Posterior cingulate gyrus (tissue), 11 donors: ENCODE results near the gene SP4.
A peak's percentile ranks its signal among the peaks of the same experiment; 100 is the strongest.

Experiments used
- DNase-seq, 10 donors: peaks; one replicate each; pipeline versions ENCODE4 v3.0.0 to v3.0.0-alpha.2; 2020 to 2021; ENCODE audit warnings: mixed read lengths in 3 of 10
- intact Hi-C: fragments of 100-400 bp; cut with DNase I; formaldehyde crosslinking; loops from one replicate; pipeline ENCODE4 v1.15.1; 2023

SP4 gene

DNA sequence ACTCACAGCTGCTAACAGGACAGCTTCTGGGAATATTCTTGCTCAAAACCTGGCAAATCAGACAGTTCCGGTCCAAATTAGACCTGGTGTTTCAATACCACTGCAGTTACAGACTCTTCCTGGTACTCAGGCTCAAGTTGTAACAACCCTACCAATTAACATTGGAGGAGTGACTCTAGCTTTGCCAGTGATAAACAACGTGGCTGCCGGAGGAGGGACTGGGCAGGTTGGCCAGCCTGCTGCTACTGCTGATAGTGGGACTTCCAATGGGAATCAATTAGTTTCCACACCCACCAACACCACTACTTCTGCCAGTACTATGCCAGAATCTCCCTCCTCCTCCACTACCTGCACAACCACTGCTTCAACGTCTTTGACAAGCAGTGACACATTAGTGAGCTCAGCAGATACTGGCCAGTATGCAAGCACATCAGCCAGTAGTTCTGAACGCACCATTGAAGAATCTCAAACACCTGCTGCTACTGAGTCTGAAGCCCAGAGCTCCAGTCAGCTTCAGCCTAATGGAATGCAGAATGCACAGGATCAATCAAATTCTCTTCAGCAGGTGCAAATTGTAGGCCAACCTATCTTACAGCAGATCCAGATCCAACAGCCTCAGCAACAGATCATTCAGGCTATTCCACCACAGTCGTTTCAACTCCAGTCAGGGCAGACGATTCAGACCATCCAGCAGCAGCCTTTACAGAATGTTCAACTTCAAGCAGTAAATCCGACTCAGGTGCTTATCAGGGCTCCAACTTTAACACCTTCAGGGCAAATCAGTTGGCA is 2.1 kb downstream of the SP4 start:
- intact Hi-C loops = loop anchor here (5.0 to 10.0 kb wide), 3 partner anchors 173 to 655 kb away; no protein-coding TSS in a partner anchor
- no peak for DNase-seq

DNA sequence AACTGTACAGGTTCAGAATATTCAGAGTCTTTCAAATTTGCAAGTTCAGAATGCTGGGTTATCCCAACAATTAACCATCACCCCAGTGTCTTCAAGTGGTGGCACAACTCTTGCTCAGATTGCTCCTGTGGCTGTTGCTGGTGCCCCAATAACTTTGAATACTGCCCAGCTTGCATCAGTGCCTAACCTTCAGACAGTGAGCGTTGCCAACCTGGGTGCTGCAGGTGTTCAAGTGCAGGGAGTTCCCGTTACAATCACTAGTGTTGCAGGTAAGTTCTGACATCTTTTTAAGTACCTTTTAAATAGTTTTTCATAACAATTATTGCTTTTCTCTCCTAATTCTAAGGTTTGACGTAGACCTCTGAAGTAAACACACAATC is 2.7 kb downstream of the SP4 start:
- intact Hi-C loops = no loop called here
- no peak for DNase-seq

DNA sequence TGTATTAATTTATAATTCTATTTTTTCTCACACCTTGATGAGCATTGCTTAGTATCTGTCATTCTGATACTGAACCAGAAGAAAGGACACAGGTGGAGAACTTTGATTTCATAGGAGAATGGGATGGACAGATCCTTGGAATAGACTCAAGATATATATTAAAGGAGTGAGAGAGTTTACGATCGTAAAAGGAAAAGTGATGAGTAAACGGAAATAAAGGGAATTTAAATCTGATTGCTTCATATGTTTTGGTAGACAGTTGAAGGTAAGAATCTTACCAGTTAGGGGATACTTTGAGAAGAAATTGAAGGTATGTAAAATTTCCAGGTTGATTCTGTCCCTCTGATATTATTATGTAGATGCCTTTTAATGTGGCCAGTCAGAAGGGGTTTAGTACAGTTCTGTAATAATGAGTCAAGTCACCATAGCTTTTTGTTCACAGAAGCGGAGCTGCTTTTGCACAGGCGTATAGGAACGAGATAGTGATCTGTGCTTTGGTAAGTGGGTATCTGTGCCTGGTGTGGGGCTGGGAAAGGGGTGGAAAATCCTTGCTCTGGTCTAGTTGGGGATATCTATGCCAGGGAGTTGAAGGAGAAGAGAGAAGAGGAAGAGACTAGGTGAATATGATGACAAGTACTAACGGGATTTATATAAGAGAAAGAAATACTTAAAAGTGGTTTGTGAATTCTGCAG is 15.4 kb downstream of the SP4 start:
- no peak for DNase-seq
- intact Hi-C loops = no loop called here

DNA sequence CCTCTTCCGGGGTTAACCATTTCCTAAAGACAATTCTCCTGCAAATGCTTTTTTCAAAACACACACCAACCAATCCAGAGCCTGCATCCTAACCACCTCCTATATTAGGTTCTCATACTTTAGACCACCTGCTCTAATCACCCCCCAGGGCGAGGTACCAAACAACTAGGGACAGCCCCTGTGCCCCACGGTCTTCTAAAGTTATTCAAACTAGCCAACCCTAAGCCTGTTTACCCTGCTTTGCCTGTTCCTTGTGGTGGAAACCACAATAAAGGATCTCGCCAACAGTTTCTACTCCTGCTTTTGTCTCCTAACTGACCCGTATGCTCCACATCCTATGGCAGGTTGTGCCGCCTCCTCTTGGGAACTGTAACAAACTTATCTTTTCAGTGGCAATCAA is 21.1 kb downstream of the SP4 start:
- intact Hi-C loops = no loop called here
- DNase-seq = no peak

DNA sequence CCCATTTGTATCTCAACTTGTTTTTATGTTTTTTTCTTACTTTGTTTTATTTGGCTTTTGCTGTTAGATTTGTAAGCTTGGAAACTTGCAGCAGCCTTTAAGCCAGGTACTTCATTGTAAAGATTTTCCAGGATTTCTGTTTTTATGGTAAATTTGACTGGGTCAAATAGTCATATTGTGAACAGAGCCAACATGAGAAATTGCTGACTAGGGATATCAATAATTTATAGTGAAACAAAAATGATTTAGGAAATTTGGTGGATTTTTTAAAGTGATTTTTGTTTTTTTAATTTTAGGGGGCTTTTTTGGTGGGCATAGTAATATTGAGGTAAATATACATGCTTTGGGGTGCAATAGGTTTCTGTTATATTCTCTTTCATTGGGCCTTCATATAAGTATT is 22.2 kb downstream of the SP4 start:
- no peak for DNase-seq
- intact Hi-C loops = no loop called here

DNA sequence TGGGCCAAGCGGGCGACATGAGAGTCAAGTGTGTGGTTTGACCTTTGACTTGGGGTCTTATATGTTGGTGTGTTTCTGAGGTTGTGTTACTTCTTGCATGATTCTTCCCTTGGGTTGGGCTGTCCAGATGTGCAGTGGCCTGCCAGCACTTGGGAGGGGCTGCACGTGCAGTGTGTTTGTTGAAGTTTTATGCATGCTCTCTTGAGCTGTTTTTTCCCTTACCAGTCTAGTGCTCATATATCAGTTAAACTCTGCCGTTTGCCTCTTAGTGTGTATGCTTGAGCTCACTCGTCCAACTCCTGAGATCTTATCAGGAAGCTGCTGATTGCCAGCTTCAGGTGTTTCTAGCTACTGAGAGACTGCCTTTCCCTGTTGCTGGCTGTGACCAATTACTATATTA is 23.1 kb downstream of the SP4 start:
- no peak for DNase-seq
- intact Hi-C loops = no loop called here

DNA sequence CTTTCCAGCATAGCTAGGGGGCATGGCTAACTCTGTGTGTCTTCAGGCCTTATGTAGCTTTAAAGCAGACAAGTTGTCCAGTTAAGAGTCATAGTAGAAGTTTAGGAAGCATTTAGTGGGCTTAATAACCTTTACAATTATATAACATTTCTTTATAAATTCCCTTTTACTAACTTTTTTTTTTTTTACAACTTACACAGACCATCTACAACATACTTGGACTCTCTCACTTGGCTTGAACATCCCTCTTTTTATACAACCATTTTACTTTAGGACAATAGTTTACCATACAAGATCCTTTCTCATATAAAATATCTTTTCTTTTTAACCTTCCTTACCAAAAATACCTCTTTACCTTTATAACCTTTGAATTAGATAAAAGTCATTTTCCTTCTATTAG is 26.3 kb downstream of the SP4 start:
- no peak for DNase-seq
- intact Hi-C loops = no loop called here

DNA sequence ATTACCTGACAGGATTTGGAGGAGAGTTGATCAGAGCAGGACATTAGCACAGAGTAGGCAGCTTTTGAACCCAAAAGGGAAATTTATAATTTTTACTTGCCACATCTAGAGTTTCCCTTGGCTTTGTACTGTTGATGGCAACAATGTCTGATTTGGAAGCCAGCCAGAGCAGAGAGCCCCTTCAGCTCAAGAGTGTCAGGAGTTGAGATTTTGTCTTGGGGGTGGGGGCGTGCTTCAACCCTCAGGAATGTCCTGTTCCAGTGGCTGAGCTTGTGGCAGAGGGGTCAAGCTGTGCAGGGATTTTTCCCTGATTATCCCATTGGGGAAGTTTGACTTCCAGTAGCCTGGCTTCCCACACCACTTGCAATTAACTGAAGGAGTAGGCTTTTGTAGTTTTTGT is 27.0 kb downstream of the SP4 start:
- DNase-seq = no peak
- intact Hi-C loops = no loop called here

DNA sequence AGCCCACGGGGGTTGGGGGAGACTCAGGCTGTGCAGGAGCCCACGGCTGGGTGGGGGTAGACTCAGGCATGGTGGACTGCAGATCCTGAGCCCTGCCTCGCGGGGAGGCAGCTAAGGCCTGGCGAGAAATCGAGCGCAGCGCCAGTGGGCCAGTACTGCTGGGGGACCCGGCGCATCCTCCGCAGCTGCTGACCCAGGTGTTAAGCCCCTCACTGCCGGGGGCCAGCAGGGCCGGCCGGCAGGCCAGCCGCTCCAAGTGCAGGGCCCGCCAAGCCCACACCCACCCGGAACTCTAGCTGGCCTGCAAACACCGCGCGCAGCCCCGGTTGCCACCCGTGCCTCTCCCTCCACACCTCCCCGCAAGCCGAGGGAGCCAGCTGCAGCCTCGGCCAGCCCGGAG is 33.4 kb downstream of the SP4 start:
- DNase-seq = peak in 3 of 10 donors; percentile 68 to 81 (median 72)
- intact Hi-C loops = no loop called here

DNA sequence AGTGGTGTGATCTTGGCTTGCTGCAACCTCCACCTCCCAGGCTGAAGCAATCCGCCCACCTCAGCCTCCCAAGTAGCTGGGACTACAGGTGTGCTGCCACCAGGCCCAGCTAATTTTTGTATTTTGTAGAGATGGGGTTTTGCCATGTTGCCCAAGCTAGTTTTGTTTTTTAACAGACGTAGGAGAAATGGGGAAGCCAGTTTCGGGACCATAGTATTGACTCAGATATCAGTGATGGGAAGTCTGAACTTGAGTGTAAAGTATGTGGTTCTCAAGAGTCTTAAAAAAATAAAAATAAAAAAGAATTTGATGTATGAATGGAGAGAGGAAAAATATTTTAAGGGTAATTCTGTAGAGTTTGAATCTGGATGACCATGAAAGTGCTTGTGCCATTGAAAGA is 34.2 kb downstream of the SP4 start:
- intact Hi-C loops = no loop called here
- no peak for DNase-seq

DNA sequence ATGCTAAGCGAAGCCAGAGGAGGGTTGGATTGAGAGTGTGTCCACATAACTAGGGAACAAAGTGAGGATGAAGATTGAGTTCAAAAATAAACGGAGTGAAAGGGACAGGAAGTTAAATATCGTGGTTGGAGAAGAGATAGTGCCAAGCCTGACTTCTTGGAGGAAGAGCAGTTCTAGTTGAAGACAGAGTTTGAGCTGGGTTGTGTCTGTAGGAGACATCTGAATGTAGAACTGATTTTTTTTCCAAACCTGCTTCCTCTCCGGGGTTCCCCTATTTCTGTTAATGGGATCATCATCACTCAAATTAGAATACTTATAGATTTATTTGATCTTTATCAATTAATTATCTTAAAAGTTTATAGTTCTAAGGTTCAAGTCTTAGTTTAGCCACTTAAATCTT is 35.6 kb downstream of the SP4 start:
- no peak for DNase-seq
- intact Hi-C loops = no loop called here

DNA sequence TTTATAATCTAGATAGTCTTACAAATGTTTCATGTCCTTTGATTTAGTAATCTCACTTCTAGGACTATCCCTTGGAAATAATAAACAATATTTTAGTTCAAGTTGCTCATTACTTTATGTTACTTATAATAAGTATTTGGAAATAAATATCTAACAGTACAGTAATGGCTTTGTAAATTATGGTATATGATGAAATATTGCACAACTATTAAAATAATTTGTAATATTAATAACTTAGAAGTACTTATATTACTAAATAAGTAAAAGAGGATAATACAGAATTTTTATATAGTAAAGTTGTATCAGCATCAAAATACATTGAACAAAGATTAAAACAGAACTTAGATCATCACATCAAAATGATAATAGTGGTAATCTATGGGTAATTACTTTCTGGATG is 41.1 kb downstream of the SP4 start:
- intact Hi-C loops = no loop called here
- no peak for DNase-seq

DNA sequence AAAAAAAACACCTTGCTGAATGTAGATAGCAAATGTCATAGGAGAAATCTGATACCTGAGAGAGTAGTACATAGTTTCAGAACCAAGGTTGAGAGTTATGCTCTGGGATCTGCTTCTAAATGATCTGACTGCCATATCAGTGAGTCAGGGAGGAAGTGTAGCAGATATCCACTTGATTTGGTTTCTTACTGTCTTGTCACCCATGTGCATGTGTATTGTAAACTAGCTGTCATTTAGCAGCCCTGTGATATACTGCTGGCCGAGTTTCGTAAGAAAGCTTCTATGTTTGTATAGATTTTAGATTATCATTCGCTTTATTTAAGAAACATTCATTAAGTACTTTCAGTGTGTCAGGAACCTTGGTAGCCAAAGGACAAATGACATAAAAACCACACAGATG is 42.0 kb downstream of the SP4 start:
- DNase-seq = no peak
- intact Hi-C loops = no loop called here

DNA sequence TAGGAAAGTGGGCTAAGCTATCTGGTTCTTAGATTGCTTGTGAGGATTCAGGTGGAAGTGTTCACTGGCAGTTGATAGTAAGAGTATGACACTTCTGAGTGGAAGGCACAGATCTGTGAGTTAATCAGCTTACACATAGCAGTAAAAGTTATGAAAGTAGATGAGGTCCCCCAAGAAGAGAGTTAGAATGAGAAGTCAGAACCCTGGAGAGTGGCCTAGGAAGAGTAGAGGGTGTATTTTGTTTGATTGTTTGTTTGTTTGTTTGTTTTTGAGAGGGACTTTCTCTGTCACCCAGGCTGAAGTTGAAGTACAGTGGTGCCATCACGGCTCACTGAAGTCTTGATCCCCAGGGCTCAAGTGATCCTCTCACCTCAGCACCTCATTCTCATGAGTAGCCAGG is 44.1 kb downstream of the SP4 start:
- no peak for DNase-seq
- intact Hi-C loops = no loop called here

DNA sequence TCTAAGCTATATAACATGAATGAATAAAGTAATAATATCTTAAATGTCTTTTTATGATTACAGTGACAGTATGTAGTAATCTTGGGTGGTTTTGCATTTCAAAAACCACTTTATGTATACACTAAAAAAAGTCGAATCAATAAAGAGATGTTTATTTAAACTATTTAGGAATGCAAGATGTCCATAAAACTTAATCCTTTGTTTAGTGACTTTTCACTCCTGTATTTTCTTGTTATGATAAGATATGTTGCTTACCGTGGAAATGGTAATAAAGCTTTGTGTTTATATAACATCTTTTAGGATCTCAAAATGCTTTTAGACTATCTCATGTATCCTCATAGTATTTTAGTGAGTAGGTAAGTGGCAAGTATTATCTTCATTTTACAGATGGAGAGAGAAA is 48.5 kb downstream of the SP4 start:
- intact Hi-C loops = no loop called here
- DNase-seq = no peak

DNA sequence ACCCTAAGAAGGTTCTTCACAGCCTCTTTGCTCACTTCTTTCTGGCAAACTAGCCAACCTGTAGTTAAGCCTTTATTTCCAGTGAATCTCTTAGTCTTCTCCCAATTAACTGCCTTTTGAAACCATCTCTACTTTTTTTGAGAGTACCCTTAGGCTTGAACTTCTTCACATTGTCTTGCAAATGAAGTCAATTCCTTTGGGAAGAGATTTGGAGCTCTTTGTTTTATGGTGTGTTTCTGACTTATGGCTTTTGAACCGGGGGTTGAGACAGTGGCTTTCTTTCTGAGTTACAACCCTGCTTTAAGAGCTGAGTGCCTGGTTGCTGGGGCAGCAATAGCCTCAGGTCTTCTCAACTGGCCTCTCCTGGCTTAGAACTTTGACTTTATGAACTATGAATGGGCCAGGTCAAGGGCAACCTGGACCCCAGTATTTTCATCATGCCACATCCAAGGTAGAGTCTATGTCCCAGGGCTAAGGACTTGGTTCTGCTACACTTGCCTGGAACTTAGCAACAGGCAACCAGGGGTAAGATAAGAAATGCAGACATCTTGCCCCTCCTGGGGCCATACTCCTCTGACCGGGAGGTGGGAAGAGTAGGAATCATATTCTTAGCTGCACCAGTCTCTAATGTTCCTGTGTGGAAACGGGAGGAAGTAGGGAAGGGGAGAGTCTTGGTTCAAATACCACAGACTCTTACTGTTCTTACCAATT is 53.0 kb downstream of the SP4 start:
- intact Hi-C loops = no loop called here

DNA sequence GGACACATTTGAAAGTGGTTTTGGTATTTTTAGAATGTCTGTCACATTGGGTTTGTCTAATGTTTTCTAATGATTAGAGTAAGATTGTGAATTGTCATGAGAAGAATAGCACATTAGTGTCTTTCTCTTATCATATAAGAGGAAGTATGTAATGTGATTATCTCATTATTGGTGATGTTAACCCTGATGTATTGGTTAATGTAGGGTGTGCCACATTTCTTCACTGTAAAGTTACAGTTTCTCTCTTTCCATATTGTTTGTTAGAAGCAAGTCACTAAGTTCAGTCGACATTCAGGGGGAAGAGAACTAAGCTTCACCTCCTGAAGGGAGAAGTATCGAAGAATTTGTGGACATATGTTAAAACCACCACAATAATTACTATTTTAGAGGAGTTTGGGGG is 58.6 kb downstream of the SP4 start:
- intact Hi-C loops = no loop called here
- no peak for DNase-seq

More for the DNA sequence above, 53.0 kb downstream of the SP4 start:
- no peak for DNase-seq

DNA sequence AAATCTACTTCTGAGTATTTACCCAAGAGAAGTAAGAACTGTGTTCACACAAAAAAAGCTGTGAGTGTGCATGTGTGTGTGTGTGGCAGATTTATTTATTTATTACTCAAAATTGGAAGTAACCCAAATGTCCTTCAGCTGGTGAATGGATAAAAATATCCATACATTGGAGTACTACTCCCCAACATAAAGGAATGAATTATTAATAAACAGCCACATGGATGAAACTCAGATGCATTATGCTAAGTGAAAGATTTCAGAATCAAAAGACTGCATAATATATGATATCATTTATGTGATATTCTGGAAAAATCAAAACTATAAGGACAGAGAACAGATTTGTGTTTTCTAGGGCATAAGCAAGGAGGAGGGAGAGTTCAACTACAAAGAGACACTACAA is 67.8 kb downstream of the SP4 start:
- no peak for DNase-seq
- intact Hi-C loops = no loop called here

DNA sequence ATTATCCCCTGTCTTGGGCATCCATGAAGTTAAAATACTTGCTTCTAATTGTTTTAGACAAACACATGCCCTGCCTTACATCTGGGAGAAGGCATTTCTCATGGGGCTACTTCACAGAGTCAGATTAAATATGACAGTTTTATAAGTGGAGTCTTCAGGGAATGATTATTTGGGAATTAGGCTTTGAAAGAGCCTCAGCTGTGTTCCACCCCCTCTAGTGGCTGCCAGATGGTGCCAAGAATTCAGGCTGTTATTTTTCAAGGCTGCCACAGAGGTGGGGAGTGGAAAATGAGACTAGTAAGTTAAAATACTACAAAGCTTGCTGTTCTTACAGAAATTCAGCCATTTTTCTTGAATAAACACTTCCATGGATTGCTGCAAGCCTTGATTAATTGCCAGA is 69.2 kb downstream of the SP4 start:
- no peak for DNase-seq
- intact Hi-C loops = no loop called here

DNA sequence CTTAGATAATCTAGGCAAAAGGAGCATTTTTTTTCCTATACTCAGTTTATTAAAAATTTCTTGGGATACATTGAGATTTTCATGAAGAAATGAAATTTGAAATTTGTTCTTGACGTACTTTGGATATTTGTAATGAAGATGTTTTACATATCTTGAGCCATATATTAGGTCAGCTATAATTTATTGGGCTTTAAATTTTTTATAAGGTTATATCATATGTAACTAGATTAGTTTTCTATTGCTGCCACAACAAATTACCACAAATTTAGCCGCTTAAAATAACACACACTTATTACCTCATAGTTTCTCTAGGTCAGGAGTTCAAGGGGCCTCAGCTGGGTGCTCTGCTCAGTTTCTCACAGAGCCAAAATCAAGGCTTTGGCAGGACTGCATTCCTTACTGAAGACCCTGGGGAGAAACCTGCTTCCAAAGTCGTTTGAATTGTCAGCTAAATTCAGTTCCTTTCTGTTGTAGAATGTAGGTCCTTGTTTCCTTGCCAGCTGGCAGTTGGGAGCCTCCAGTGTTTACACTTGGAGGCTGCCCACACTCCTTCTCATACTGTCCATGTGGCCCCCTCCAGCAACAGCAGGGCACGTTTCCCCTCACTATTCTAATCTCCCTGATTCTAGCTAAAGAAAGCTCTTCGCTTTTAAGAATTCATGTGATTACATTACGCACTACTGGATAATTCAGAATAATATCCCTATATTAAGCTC is 72.4 kb downstream of the SP4 start:
- intact Hi-C loops = no loop called here
- DNase-seq = no peak

DNA sequence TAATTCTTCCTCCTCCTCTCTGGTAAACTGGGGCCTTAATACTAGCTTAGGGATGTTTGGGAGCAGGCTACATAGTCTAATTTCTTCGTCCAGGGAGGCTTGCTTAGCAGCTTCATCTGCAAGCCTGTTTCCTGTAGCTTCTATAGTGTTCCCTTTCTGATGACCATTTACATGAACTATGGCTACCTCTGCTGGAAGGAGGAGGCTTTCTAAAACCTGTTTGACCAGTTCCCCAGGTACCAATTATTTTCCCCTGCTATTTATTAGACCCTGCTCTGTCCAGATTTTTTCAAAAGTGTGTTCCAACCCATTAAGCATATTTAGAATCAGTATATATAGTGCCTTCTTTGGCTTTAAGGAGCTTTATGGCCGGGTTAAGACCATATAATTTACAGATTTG is 76.1 kb downstream of the SP4 start:
- intact Hi-C loops = no loop called here
- DNase-seq = no peak
